BE2C (cell line): ENCODE results near the gene PPFIBP2.

ENCODE experiments used
- DNase-seq: peaks from one replicate; pipeline ENCODE4 v3.0.0-alpha.2; 2020
- H3K27me3 ChIP-seq: fragments of 250-450 bp; sonication (Bioruptor Pico); 2 replicates; pipeline ENCODE4 v1.5.1; 2020; ENCODE audit warnings: mild to moderate bottlenecking
- H3K36me3 ChIP-seq: fragments of 250-450 bp; sonication (Bioruptor Pico); 2 replicates; pipeline ENCODE4 v1.5.1; 2020; ENCODE audit warnings: mild to moderate bottlenecking
- H3K4me1 ChIP-seq: fragments of 250-450 bp; sonication (Bioruptor Pico); 2 replicates; pipeline ENCODE4 v1.5.1; 2020
- H3K4me3 ChIP-seq: 2 replicates; pipeline ENCODE4 v1.5.1; 2011; ENCODE audit warnings: low read depth, low read length
- H3K9me3 ChIP-seq: fragments of 250-450 bp; sonication (Bioruptor Pico); 2 replicates; pipeline ENCODE4 v1.5.1; 2020
- CTCF ChIP-seq: IDR thresholded peaks from 2 replicates; pipeline ENCODE4 v1.5.1; 2012; ENCODE audit warnings: mild to moderate bottlenecking, low read depth, low read length

Gene PPFIBP2

GRCh38 chr11:7527029-7527428 is 13.2 kb downstream of the PPFIBP2 start:
- Histone ChIP-seq H3K9me3 (no peaks in the 10 kb centered on the region), H3K4me3 (no peak overlapping the region), H3K27me3 (no peaks in the 10 kb centered on the region), H3K36me3 (no peaks in the 10 kb centered on the region), H3K4me1 (no peaks in the 10 kb centered on the region)
- DNase-seq, result no peak
- no peak for TF ChIP-seq CTCF

- TF ChIP-seq CTCF, result no peak
- no peak for DNase-seq
- no peaks in the 10 kb centered on the region for H3K27me3 ChIP-seq
- no peak overlapping the region for H3K4me3 ChIP-seq
- no peaks in the 10 kb centered on the region for H3K4me1 ChIP-seq
- H3K36me3 ChIP-seq, result no peaks in the 10 kb centered on the region
- no peaks in the 10 kb centered on the region for H3K9me3 ChIP-seq
Measured at GRCh38 chr11:7528514-7529049, 14.8 kb downstream of the PPFIBP2 start.

GRCh38 chr11:7530013-7530640 is 16.3 kb downstream of the PPFIBP2 start:
- H3K36me3 ChIP-seq, result no peaks in the 10 kb centered on the region
- no peaks in the 10 kb centered on the region for H3K27me3 ChIP-seq
- TF ChIP-seq CTCF, result no peak
- no peak overlapping the region for H3K4me3 ChIP-seq
- H3K9me3 ChIP-seq, result no peaks in the 10 kb centered on the region
- DNase-seq, result no peak
- H3K4me1 ChIP-seq, result no peaks in the 10 kb centered on the region

GRCh38 chr11:7531011-7531410 is 17.2 kb downstream of the PPFIBP2 start:
- no peak for TF ChIP-seq CTCF
- H3K4me1 ChIP-seq, result no peaks in the 10 kb centered on the region
- H3K4me3 ChIP-seq, result no peak overlapping the region
- no peaks in the 10 kb centered on the region for H3K9me3 ChIP-seq
- DNase-seq, result no peak
- H3K27me3 ChIP-seq, result no peaks in the 10 kb centered on the region
- H3K36me3 ChIP-seq, result no peaks in the 10 kb centered on the region

GRCh38 chr11:7532405-7533145 is 18.8 kb downstream of the PPFIBP2 start:
- Histone ChIP-seq H3K4me1 (no peaks in the 10 kb centered on the region), H3K36me3 (no peaks in the 10 kb centered on the region), H3K4me3 (no peak overlapping the region), H3K27me3 (no peaks in the 10 kb centered on the region), H3K9me3 (no peaks in the 10 kb centered on the region)
- TF ChIP-seq CTCF, result no peak
- DNase-seq, result no peak
